Measurements from ENCODE around the gene LYST.

DNA sequence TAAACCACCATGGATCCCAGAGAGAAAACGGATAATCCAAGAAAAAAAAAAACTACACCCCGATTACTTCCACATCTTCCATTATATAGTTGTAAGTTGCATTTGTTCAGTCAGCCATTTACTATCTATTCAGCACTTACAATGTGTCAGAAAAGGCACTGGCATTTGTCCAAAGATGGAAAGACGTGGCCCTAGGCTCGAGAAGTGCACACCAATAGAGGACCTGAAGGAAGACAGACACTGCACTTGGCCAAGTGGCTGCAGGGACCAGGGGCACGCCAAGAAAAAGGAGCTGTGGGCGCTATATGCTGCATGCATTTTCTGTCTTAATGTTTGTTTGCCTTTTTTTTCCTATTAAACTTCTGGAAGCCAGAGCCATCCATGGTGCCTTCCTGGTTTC lies 45.2 kb upstream of the LYST start:
- TF ChIP-seq, protein P1, sequence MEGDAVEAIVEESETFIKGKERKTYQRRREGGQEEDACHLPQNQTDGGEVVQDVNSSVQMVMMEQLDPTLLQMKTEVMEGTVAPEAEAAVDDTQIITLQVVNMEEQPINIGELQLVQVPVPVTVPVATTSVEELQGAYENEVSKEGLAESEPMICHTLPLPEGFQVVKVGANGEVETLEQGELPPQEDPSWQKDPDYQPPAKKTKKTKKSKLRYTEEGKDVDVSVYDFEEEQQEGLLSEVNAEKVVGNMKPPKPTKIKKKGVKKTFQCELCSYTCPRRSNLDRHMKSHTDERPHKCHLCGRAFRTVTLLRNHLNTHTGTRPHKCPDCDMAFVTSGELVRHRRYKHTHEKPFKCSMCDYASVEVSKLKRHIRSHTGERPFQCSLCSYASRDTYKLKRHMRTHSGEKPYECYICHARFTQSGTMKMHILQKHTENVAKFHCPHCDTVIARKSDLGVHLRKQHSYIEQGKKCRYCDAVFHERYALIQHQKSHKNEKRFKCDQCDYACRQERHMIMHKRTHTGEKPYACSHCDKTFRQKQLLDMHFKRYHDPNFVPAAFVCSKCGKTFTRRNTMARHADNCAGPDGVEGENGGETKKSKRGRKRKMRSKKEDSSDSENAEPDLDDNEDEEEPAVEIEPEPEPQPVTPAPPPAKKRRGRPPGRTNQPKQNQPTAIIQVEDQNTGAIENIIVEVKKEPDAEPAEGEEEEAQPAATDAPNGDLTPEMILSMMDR (IDR thresholded peaks at IDR 0.05 in 8 of 11, conservative IDR thresholded peaks at IDR 0.05 in 3 of 11), result no peak
- TF ChIP-seq POLR2AphosphoS5 (IDR thresholded peaks at IDR 0.05), result no peak

Measured in spleen (tissue), 7 donors.